Endothelial cell of hepatic sinusoid (primary cell): ENCODE results near the gene TEKT4.
"Not testable (repeated sequence)": the region's sequence is repeated elsewhere in the genome, so short reads cannot be mapped to it uniquely, and the experiment has no call there.

Experiments
- in situ Hi-C: cut with HindIII; loops from 2 replicates; pipeline ENCODE4 v1.10.0; 2017; ENCODE audit warnings: low sequenced_read_pairs

Gene TEKT4

GRCh38 chr2:94875820-94876522 is 4.7 kb downstream of the TEKT4 start:
- in situ Hi-C loops = no loop called here

GRCh38 chr2:94876523-94876863 is 5.3 kb downstream of the TEKT4 start:
- in situ Hi-C loops = no loop called here

- in situ Hi-C loops = no loop called here
Measured at GRCh38 chr2:94877129-94877528, 5.9 kb downstream of the TEKT4 start.

GRCh38 chr2:94878575-94878974 is 7.3 kb downstream of the TEKT4 start:
- in situ Hi-C loops = not testable (repeated sequence)

GRCh38 chr2:94879314-94879981 is 8.2 kb downstream of the TEKT4 start:
- in situ Hi-C loops = no loop called here

- in situ Hi-C loops = no loop called here
Measured at GRCh38 chr2:94879982-94880377, 8.8 kb downstream of the TEKT4 start.

GRCh38 chr2:94880507-94880906 is 9.3 kb downstream of the TEKT4 start:
- in situ Hi-C loops = no loop called here

- in situ Hi-C loops = no loop called here
Measured at GRCh38 chr2:94881070-94881469, 9.8 kb downstream of the TEKT4 start.

GRCh38 chr2:94890234-94890633 is 19.0 kb downstream of the TEKT4 start:
- in situ Hi-C loops = no loop called here

GRCh38 chr2:94895273-94895672 is 24.0 kb downstream of the TEKT4 start:
- in situ Hi-C loops = not testable (repeated sequence)

GRCh38 chr2:94906976-94907375 is 35.7 kb downstream of the TEKT4 start:
- in situ Hi-C loops = not testable (repeated sequence)

- in situ Hi-C loops = no loop called here
Measured at GRCh38 chr2:94923196-94923595, 52.0 kb downstream of the TEKT4 start.

GRCh38 chr2:94924999-94925398 is 53.8 kb downstream of the TEKT4 start:
- in situ Hi-C loops = not testable (repeated sequence)
